Ovary (tissue), 3 donors: ENCODE results near the gene DDTL.
"Not testable (repeated sequence)": the region's sequence is repeated elsewhere in the genome, so short reads cannot be mapped to it uniquely, and the experiment has no call there.

Experiments
- EP300 ChIP-seq: sonication (generic); formaldehyde crosslinking; IDR thresholded peaks from one replicate; pipeline ENCODE4 v1.6.1; 2017; ENCODE audit warnings: antibody characterized with exemption
- TF ChIP-seq, protein P1 (sequence below), 3 donors: fragments of 450-650 bp in 2 of 3; fragments of 200-600 bp in 1 of 3; IDR thresholded peaks; one replicate each; pipeline versions ENCODE4 v1.5.1 to v1.8.0; 2016 to 2022; ENCODE audit warnings: antibody characterized with exemption in 3 of 3, mild to moderate bottlenecking in 1 of 3
- donor health status: DM: no; HTN: no; CAD: no.

DNA sequence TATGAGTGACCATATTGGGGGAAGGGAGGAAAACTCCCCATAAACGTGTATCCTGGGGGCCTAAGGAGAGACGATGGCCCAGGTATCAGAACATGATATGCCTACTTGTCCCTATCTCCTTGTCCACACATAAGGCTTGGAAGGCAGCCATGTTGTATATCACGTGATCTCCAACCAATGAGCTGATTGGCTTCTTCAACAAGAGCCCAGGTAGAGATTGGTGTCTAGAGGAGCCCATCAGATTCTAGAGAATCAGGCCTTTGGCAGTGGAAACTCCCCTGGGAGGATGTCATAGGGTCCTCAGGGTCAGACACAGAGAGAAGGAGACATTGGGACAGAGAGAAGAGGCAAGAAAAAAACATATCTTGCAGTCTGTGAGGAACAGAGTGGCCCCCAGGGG lies 19.3 kb upstream of the DDTL start:
- not testable (repeated sequence) for TF ChIP-seq EP300
- TF ChIP-seq, protein P1, sequence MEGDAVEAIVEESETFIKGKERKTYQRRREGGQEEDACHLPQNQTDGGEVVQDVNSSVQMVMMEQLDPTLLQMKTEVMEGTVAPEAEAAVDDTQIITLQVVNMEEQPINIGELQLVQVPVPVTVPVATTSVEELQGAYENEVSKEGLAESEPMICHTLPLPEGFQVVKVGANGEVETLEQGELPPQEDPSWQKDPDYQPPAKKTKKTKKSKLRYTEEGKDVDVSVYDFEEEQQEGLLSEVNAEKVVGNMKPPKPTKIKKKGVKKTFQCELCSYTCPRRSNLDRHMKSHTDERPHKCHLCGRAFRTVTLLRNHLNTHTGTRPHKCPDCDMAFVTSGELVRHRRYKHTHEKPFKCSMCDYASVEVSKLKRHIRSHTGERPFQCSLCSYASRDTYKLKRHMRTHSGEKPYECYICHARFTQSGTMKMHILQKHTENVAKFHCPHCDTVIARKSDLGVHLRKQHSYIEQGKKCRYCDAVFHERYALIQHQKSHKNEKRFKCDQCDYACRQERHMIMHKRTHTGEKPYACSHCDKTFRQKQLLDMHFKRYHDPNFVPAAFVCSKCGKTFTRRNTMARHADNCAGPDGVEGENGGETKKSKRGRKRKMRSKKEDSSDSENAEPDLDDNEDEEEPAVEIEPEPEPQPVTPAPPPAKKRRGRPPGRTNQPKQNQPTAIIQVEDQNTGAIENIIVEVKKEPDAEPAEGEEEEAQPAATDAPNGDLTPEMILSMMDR (IDR thresholded peaks at IDR 0.05), result not testable (repeated sequence)
